Dermis blood vessel endothelial cell (primary cell): Measurements from ENCODE around the gene NCAM2. TPM values are rescaled to one million over a fixed set of nuclear protein-coding genes. Genes with fewer than 3 reads are reported as not detected.

Experiments
- DNase-seq: peaks from one replicate; pipeline ENCODE4 v3.0.0; 2010
- total RNA-seq: library from RNA; depleted of rRNA; stranded (reverse); fragments of >200 nt; gene quantifications from 2 replicates; pipeline ENCODE4 v1.2.3, GENCODE V29; 2014

Gene NCAM2
- total RNA-seq, 1 donor from 2014 or later = 0.17 TPM

- no peak for DNase-seq
Measured at GRCh38 chr21:21231913-21232312, 233.7 kb downstream of the NCAM2 start.

- DNase-seq = peak; percentile 0
Measured at GRCh38 chr21:21232320-21232719, 234.1 kb downstream of the NCAM2 start.

DNA sequence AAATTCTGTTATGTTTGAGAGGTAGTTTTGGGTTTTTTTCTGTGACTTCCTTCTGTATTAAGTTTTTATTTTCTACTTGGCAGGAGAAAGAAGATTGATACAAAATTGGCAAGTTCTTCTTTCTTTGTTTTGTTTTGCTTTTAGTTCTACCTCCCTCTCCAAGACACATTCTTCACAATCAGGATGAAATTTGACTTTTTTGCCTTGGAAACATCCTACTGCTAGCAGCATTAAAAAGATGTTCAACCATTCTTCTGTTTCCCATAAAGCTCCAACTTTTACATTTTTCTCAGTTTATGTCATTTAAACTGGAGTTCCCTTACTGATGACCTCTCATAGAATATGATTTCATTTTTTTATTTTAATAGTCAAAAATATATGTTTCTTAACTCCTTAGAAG lies 234.8 kb downstream of the NCAM2 start:
- no peak for DNase-seq

- DNase-seq = no peak
Measured at GRCh38 chr21:21236996-21237395, 238.8 kb downstream of the NCAM2 start.

DNA sequence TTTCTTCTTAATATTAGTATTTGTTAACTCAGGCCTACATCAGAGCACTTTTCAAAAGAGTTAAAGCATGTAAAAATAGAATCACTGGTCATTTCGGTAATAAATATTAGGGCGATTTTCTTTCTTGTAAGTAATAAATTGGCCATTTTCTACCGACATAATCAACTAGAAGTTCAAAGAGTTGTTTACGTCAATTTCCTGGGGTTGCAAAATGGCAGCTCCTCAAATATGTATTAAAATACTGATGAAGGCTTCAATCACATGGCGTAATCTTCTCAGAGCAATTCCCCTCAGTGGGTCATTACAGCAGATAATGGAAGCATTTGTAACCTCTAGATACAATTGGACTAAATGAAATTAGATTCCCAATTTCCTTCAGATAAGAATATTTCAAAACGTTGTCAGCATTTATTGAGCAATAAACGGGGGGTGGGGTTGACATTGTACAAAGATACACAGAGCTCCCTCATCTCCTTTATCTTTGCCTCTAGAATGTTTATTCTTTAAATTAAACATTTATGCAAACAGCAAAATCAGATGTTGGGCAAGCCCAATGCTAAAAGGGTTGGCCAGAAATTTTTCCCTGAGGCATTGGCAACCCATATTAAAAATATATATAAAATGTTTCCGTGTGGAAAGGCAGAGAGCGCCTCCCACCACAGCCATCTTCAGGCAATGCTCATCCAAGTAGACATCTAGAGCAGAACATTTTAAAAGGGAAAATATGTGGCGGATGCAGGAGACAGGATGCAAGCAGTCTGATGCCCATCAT lies 240.6 kb downstream of the NCAM2 start:
- no peak for DNase-seq

- DNase-seq = no peak
Measured at GRCh38 chr21:21241391-21241790, 243.2 kb downstream of the NCAM2 start.

DNA sequence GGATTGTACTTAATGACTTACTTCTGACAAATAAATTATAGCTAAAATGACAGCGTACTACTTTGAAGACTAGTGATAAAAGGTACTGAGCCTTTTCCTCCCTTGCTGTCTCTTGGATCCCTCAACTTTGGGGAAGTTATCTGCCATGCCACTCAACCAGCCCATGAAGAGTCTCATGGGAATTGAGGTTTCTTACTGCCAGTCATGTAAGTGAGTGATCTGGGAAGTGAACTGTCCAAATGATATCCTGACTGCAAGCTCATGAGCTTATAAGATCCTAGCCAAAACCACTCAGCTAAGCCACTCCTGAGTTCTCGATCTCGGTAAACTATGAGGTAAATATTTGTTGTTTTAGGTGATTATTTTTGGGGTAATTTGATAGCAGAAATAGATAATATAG lies 247.8 kb downstream of the NCAM2 start:
- DNase-seq = no peak

DNA sequence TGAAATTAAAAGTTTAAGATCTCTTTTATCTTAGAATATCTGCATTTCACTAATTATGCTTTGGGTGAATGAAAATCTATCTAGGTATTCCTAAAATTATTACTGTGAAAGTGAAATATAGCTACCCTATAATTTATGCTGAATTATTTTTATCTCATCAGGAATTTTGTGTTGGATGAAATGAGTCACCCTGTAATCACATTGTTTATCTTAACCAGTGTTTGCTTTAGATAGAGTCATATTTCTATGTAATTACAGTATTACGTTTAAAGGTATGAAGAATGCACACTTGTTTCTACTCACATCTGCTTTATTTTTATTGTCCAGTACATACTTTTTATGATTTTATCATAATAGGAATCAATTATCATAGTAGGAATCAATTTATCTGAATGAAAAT lies 249.2 kb downstream of the NCAM2 start:
- DNase-seq = no peak

DNA sequence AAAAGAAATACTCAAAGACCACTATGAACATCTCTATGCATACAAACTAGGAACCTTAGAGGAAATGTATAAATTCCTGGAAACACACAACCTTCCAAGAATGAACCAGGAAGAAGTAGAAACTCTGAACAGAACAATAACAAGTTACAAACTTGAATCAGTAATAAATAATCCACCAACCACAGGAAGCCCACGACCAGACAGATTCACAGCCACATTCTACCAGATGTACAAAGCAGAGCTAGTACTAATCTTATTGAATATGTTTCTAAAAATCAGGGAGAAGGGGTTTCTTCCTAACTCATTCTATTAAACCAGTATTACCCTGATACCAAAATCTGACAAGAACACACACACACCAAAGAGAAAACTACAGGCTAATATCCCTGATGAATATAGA lies 263.8 kb downstream of the NCAM2 start:
- no peak for DNase-seq

DNA sequence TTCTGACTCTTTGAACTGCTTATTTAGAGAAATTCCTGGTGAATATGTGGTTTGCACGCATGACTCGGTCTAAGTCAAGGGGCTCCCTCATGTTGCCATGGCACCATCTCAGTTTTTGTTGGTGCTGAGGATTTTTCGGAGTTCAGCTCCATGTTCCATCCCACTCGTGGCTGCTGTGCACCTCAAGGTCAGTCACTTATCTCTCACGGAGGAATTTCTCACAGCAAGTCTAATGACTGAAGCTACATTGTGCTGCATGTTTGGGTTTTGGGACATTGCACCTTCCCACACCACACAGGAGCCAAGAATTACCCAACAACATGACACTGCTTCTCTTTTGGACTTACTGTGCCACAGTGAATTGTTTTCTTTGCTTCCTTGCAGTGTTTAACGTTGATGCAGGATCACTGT lies 269.9 kb downstream of the NCAM2 start:
- no peak for DNase-seq

GRCh38 chr21:21268885-21269284 lies 270.7 kb downstream of the NCAM2 start:
- DNase-seq = no peak

DNA sequence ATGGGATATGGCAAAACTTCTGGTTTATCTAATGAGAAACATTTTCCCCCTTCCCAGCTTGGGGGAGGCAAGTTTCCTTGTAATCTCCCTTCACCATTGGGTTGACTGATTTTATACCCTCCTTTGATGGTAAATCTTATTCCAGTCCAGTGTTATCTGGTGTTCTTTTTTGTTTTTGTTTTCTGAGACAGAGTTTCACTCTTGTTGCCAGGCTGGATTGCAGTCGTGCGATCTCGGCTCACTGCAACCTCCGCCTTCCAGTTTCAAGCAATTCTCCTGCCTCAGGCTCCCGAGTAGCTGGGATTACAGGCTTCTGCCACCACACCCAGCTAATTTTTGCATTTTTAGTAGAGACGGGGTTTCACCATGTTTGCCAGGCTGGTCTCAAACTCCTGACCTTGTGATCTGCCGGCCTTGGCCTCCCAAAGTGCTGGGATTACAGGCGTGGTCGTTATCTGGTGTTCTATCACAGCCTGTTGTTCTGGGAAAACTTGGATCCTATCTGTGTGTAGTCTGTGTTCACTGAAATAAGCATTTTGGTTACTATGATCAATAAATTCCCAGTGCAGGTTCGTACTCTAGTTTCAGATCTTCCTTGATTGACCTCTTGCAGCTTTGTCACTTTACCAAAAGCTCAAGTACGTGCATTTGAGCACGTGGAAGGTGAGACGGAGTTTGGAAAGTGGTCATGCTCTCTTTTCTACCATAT lies 281.1 kb downstream of the NCAM2 start:
- DNase-seq = no peak

GRCh38 chr21:21283810-21284209 lies 285.6 kb downstream of the NCAM2 start:
- DNase-seq = no peak

DNA sequence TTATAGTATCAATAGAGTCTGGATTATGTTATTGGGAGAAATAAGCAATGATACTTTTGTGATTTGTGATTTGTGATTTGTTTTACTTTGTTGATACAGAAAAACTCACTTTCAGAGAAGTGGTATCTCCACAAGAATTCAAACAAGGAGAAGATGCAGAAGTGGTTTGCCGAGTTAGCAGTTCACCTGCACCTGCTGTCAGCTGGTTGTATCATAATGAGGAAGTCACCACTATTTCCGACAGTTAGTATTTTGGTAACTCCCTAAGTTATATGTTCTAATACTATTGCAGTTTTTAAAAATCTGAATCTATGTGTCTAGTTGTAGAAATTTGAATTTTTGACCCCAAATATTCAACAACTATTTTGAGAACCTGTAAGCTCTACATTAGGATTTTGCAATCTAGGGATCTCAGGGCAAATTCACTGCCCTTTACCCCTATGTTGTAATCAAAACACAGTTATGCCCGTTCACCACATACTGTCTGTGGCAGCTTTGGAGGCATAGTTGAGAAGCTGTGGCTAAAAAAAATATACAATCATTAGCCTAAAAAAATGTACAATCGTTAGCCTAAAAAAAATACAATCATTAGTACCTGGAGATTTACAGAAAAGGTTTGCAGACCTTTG lies 288.1 kb downstream of the NCAM2 start:
- no peak for DNase-seq

DNA sequence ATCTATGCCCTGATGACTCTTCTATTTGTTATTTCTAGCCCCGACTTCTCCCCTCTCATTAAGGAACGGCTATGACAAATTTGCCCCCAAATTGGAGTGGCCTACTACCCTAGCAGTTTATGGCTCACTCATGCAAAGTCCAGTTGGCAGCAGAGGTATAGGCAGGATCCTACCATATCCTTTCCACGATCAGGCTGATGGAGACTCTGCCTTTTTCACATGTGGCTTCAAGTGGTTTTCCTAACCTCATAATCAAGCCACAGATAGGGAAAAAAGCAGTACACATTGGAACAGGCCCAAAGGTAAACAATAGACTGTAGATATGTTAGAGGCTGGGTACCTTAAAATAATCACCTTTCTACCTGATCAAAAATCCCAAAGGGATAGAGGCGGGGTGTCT lies 292.5 kb downstream of the NCAM2 start:
- DNase-seq = no peak

GRCh38 chr21:21291883-21292569 lies 293.8 kb downstream of the NCAM2 start:
- DNase-seq = no peak

DNA sequence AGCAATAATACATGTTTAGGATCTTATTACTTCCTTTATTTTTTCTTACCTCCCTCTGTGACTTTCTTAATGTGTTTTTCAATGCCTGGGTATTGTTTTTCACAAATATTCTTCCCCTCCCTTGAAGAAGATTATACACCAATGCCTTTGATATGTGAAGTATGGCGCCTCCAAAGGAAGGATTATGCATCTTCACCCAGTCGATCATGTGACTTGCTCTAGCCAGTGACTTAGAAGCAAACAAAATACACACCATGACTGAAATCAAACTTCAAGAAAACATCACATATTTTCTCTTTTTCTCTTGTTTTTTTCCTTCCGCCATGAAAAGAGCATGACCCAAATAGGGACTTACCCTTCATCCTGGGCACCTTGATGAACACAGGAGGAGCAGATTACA lies 297.1 kb downstream of the NCAM2 start:
- no peak for DNase-seq

DNA sequence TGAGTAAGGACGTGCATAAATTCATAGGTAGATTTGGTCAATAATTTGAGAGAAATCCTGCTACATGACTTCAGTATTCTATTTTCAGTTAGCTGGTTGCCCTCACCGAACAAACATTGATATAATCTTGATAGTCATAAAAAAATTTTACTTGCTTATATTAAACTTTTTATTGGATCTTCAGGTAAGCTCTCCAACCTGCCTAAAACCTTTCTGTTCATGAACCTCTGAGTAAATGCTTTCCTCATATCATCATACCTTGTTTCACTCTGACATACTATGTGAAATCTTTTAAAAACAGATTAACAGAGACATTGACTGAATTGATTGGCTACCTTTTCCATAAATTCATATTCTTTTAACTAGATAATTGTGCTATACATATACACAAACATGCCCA lies 299.0 kb downstream of the NCAM2 start:
- DNase-seq = no peak

- no peak for DNase-seq
Measured at GRCh38 chr21:21301013-21301412, 302.8 kb downstream of the NCAM2 start.

DNA sequence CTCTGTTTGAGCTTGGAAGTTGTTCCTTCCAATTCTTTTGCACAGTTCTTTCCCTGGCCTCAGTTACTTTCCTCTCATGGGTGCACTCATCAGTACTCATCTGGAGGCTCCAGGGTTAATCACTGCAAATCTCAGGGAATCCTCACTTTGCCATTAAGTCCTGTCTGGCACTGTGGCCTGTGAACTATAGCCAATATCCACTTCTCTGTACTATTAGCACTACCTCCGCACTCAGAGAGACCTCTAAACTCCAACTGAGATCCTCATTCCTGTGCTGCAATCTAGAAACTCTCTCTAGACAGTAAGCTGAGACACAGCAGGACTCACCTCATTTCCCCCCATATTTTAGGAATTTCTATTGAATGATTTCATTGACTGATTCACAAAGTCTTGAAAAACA lies 311.3 kb downstream of the NCAM2 start:
- no peak for DNase-seq

- no peak for DNase-seq
Measured at GRCh38 chr21:21324297-21324696, 326.1 kb downstream of the NCAM2 start.

DNA sequence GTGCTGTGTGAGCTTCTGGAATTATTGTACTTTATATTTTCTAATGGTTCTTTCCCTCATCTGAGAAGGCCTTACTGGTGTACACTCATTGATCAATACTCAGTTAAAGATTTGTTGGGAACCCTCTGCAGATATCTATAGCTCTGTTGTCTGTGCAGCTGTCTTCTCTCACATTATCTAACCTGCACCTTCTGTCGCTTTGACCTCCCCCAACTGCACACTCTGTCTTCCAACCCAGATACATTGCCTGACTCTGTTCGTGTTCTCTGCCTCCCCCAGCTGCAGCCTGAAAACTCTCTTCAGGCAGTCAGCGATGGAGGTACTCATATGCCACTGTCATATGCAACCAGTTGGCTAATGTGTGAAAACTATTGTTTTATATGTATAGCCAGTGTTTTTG lies 334.3 kb downstream of the NCAM2 start:
- no peak for DNase-seq

DNA sequence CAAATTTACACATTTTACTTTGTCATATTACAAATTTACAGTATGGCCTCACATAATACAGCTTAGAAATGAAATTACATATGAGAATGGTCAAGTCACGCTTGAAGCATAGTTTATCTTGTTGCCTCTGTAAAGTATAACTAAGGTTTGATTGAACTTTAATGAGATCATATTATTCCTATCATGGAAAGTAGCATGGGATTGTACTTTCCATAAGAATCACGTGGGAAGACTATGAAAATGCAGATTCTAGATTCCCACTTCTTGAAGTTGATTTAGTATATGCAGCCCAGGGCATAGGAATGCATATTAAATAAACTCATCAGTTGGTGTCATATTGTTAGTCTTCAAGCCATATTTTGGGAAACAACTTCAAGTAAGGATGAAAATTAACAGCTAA lies 342.8 kb downstream of the NCAM2 start:
- no peak for DNase-seq
